GM21423 (cell line): ENCODE results near the gene EXOC3.
A peak's percentile ranks its signal among the peaks of the same experiment; 100 is the strongest.
"Not testable (repeated sequence)": the region's sequence is repeated elsewhere in the genome, so short reads cannot be mapped to it uniquely, and the experiment has no call there.

Experiments
- ATAC-seq: cut with Tn5 transposase; IDR thresholded peaks from one replicate; pipeline ENCODE4 v1.9.1; 2021; ENCODE audit warnings: mild to moderate bottlenecking, moderate library complexity; ENCODE audit not compliant: unreplicated experiment

Gene EXOC3

GRCh38 chr5:442335-443238 is at the start of gene EXOC3:
TSS of gene EXOC3 (plus strand) at chr5:443176. CDS start at chr5:446206, 3,030 bp downstream.
- ATAC-seq, result peak; percentile 85

- no peak for ATAC-seq
These were observed 49.1 kb upstream of the EXOC3 start for GRCh38 chr5:393846-394275.

- ATAC-seq, result no peak
These were observed 48.3 kb upstream of the EXOC3 start for GRCh38 chr5:394671-395155.

- ATAC-seq, result no peak
These were observed 47.6 kb upstream of the EXOC3 start for GRCh38 chr5:395156-395920.

- ATAC-seq, result no peak
These were observed 47.0 kb upstream of the EXOC3 start for GRCh38 chr5:395921-396530.

GRCh38 chr5:396531-396961 is 46.4 kb upstream of the EXOC3 start:
- no peak for ATAC-seq

GRCh38 chr5:398141-398474 is 44.9 kb upstream of the EXOC3 start:
- ATAC-seq, result not testable (repeated sequence)

- ATAC-seq, result no peak
These were observed 44.3 kb upstream of the EXOC3 start for GRCh38 chr5:398475-399295.

- peak; percentile 78 for ATAC-seq
These were observed 43.4 kb upstream of the EXOC3 start for GRCh38 chr5:399296-400281.

GRCh38 chr5:400282-401145 is 42.5 kb upstream of the EXOC3 start:
- ATAC-seq, result peak; percentile 11

GRCh38 chr5:401146-402034 is 41.6 kb upstream of the EXOC3 start:
- ATAC-seq, result no peak

GRCh38 chr5:402219-402614 is 40.8 kb upstream of the EXOC3 start:
- not testable (repeated sequence) for ATAC-seq

GRCh38 chr5:402615-403359 is 40.2 kb upstream of the EXOC3 start:
- ATAC-seq, result peak; percentile 45

- ATAC-seq, result no peak
These were observed 39.0 kb upstream of the EXOC3 start for GRCh38 chr5:403995-404394.

GRCh38 chr5:404666-405241 is 38.2 kb upstream of the EXOC3 start:
- ATAC-seq, result no peak

- no peak for ATAC-seq
These were observed 37.6 kb upstream of the EXOC3 start for GRCh38 chr5:405421-405820.
